HepG2 (cell line): Measurements from ENCODE around the gene XPO5. TPM values are rescaled to one million over a fixed set of nuclear protein-coding genes. Genes with fewer than 3 reads are reported as not detected.

Source experiments
- AKAP8 ChIP-seq: sonication (generic); formaldehyde crosslinking; IDR thresholded peaks from 2 replicates; pipeline ENCODE4 v1.5.1; 2020; ENCODE audit warnings: mild to moderate bottlenecking, missing genetic modification reagents
- BORCS8-MEF2B ChIP-seq: sonication (generic); formaldehyde crosslinking; IDR thresholded peaks from 2 replicates; pipeline ENCODE4 v1.8.0; 2022; ENCODE audit warnings: mild to moderate bottlenecking, missing genetic modification reagents
- CBFB ChIP-seq: sonication (generic); formaldehyde crosslinking; IDR thresholded peaks from 2 replicates; pipeline ENCODE4 v1.4.0; 2020; ENCODE audit warnings: missing genetic modification reagents
- MED1 ChIP-seq: sonication (generic); formaldehyde crosslinking; IDR thresholded peaks from 2 replicates; pipeline ENCODE4 v1.4.0; 2020; ENCODE audit warnings: missing genetic modification reagents
- NCOA1 ChIP-seq: sonication (generic); formaldehyde crosslinking; IDR thresholded peaks from 2 replicates; pipeline ENCODE4 v1.9.0; 2021; ENCODE audit warnings: missing genetic modification reagents
- NFATC3 ChIP-seq: sonication (generic); formaldehyde crosslinking; IDR thresholded peaks from 2 replicates; pipeline ENCODE4 v1.5.1; 2020; ENCODE audit warnings: mild to moderate bottlenecking, missing genetic modification reagents
- NR3C1 ChIP-seq: sonication (generic); formaldehyde crosslinking; IDR thresholded peaks from 2 replicates; pipeline ENCODE4 v1.4.0; 2020; ENCODE audit warnings: missing genetic modification reagents
- PAXIP1 ChIP-seq: sonication (generic); formaldehyde crosslinking; conservative IDR thresholded peaks from 2 replicates; pipeline ENCODE4 v1.4.0; 2020; ENCODE audit warnings: mild to moderate bottlenecking, missing genetic modification reagents, moderate library complexity
- PRPF4 ChIP-seq: fragments of 200-400 bp; formaldehyde crosslinking; IDR thresholded peaks from 2 replicates; pipeline ENCODE4 v1.6.1; 2016; ENCODE audit warnings: low read length, low read depth; ENCODE audit not compliant: poor library complexity, severe bottlenecking
- RELA ChIP-seq: sonication (generic); formaldehyde crosslinking; IDR thresholded peaks from 2 replicates; pipeline ENCODE4 v1.4.0; 2020; ENCODE audit warnings: missing genetic modification reagents
- SATB2 ChIP-seq: sonication (generic); formaldehyde crosslinking; IDR thresholded peaks from 2 replicates; pipeline ENCODE4 v1.5.0; 2020; ENCODE audit warnings: missing genetic modification reagents
- SRSF1 ChIP-seq: fragments of 200-400 bp; formaldehyde crosslinking; optimal IDR thresholded peaks from 2 replicates; pipeline ENCODE3; 2017; ENCODE audit warnings: mild to moderate bottlenecking, low read depth, low read length, moderate library complexity
- YEATS2 ChIP-seq: sonication (generic); formaldehyde crosslinking; IDR thresholded peaks from 2 replicates; pipeline ENCODE4 v1.4.0; 2020; ENCODE audit warnings: missing genetic modification reagents, borderline replicate concordance
- ZMAT3 ChIP-seq: sonication (generic); formaldehyde crosslinking; conservative IDR thresholded peaks from 2 replicates; pipeline ENCODE4 v1.7.0; 2021; ENCODE audit warnings: missing genetic modification reagents
- ZNF12 ChIP-seq: sonication (generic); formaldehyde crosslinking; IDR thresholded peaks from 2 replicates; pipeline ENCODE4 v1.5.0; 2020; ENCODE audit warnings: missing genetic modification reagents
- ZNF569 ChIP-seq: sonication (generic); formaldehyde crosslinking; IDR thresholded peaks from 2 replicates; pipeline ENCODE4 v1.5.0; 2020; ENCODE audit warnings: mild to moderate bottlenecking, missing genetic modification reagents, moderate library complexity, borderline replicate concordance
- ZNF713 ChIP-seq: sonication (generic); formaldehyde crosslinking; IDR thresholded peaks from 2 replicates; pipeline ENCODE4 v1.4.0; 2020; ENCODE audit warnings: mild to moderate bottlenecking, missing genetic modification reagents
- ZNF749 ChIP-seq: sonication (generic); formaldehyde crosslinking; IDR thresholded peaks from 2 replicates; pipeline ENCODE4 v1.8.0; 2022; ENCODE audit warnings: mild to moderate bottlenecking, missing genetic modification reagents, moderate library complexity, borderline replicate concordance
- ZZZ3 ChIP-seq: sonication (generic); formaldehyde crosslinking; IDR thresholded peaks from 2 replicates; pipeline ENCODE4 v1.4.0; 2020; ENCODE audit warnings: missing genetic modification reagents, mild to moderate bottlenecking, borderline replicate concordance
- polyA plus RNA-seq, 8 experiments: library from polyadenylated mRNA; depleted of rRNA in 3 of 8; stranded (reverse) in 7 of 8; unstranded in 1 of 8; fragments of >200 nt; fragmentation: Illumina TruSeq in 4 of 8; extraction: Trizol in 4 of 8; gene quantifications; 2 replicates each; pipeline versions ENCODE4 v1.2.1 to v1.2.3, GENCODE V29; 2011 to 2016; ENCODE audit warnings: low read depth in 4 of 8, missing spikeins in 1 of 8, mixed read lengths in 1 of 8; ENCODE audit not compliant: insufficient read depth in 1 of 8
- total RNA-seq, 5 experiments: library from RNA; depleted of rRNA; stranded (reverse); fragments of >200 nt; fragmentation: Illumina TruSeq; extraction: Trizol; gene quantifications; 2 replicates each; pipeline ENCODE4 v1.2.3, GENCODE V29; 2016; ENCODE audit warnings: low read depth in 1 of 5
- TF ChIP-seq, protein P1 (sequence below): sonication (generic); formaldehyde crosslinking; IDR thresholded peaks from 2 replicates; pipeline ENCODE4 v1.5.0; 2020; ENCODE audit warnings: missing genetic modification reagents
- TF ChIP-seq, protein P2 (sequence below): sonication (generic); formaldehyde crosslinking; IDR thresholded peaks from 2 replicates; pipeline ENCODE4 v1.4.0; 2020; ENCODE audit warnings: missing genetic modification reagents

XPO5 gene
- total and polyA plus RNA-seq, 2 of the 13 experiments (the other 11 are each of a cell fraction or from before 2014, with no cell fraction given), result 52.2 to 68.0 TPM

- TF ChIP-seq ZNF749 (CRISPR knock-in tag) (0 out of 2 replicates have a peak, but pooled peaks have one; percentile 8), MED1 (CRISPR knock-in tag) (no peak; the same call in 1 of the 2 replicates), CBFB (no peak), RELA (CRISPR knock-in tag) (no peak), BORCS8-MEF2B (CRISPR knock-in tag) (peak; percentile 88; the same call in 1 of the 2 replicates), ZZZ3 (CRISPR knock-in tag) (peak; percentile 65; the same call in 1 of the 2 replicates), NR3C1 (CRISPR knock-in tag) (no peak), ZMAT3 (CRISPR knock-in tag) (no peak; the same call in 1 of the 2 replicates), NFATC3 (CRISPR knock-in tag) (no peak), SRSF1 (no peak), ZNF713 (CRISPR knock-in tag) (peak; percentile 75; the same call in 1 of the 2 replicates), AKAP8 (CRISPR knock-in tag) (peak; percentile 97), PRPF4 (no peak), ZNF569 (CRISPR knock-in tag) (no peak), NCOA1 (no peak), SATB2 (CRISPR knock-in tag) (no peak), YEATS2 (CRISPR knock-in tag) (no peak), PAXIP1 (CRISPR knock-in tag) (0 out of 2 replicates have a peak, but pooled peaks have one; percentile 35), ZNF12 (CRISPR knock-in tag) (no peak)
- TF ChIP-seq, protein P1, sequence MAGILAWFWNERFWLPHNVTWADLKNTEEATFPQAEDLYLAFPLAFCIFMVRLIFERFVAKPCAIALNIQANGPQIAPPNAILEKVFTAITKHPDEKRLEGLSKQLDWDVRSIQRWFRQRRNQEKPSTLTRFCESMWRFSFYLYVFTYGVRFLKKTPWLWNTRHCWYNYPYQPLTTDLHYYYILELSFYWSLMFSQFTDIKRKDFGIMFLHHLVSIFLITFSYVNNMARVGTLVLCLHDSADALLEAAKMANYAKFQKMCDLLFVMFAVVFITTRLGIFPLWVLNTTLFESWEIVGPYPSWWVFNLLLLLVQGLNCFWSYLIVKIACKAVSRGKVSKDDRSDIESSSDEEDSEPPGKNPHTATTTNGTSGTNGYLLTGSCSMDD, result no peak
- TF ChIP-seq, protein P2, sequence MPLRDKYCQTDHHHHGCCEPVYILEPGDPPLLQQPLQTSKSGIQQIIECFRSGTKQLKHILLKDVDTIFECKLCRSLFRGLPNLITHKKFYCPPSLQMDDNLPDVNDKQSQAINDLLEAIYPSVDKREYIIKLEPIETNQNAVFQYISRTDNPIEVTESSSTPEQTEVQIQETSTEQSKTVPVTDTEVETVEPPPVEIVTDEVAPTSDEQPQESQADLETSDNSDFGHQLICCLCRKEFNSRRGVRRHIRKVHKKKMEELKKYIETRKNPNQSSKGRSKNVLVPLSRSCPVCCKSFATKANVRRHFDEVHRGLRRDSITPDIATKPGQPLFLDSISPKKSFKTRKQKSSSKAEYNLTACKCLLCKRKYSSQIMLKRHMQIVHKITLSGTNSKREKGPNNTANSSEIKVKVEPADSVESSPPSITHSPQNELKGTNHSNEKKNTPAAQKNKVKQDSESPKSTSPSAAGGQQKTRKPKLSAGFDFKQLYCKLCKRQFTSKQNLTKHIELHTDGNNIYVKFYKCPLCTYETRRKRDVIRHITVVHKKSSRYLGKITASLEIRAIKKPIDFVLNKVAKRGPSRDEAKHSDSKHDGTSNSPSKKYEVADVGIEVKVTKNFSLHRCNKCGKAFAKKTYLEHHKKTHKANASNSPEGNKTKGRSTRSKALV (CRISPR knock-in tag), result no peak
Observed at GRCh38 chr6:43509984-43510826, 65.6 kb downstream of the XPO5 start, which contains the start of gene LRRC73 (continued).
